Common myeloid progenitor, CD34-positive (primary cell): ENCODE results near the gene CCNK. TPM values are rescaled to one million over a fixed set of nuclear protein-coding genes. Genes with fewer than 3 reads are reported as not detected.

Source experiments
- CTCF ChIA-PET: fragments of 350-600 bp; sonication (Branson Sonifier 250); formaldehyde crosslinking; loops from one replicate; lab custom pipeline; 2021; ENCODE audit warnings: antibody characterized with exemption; lab: Charles Lee
- POLR2A ChIA-PET: fragments of 350-600 bp; sonication (Branson Sonifier 250); formaldehyde crosslinking; loops from one replicate; lab custom pipeline; 2021; ENCODE audit warnings: antibody characterized with exemption; lab: Charles Lee
- DNase-seq, 3 donors: peaks; one replicate each; pipeline versions ENCODE4 v3.0.0 to v3.0.0-alpha.2; 2013
- H3K27ac ChIP-seq, 2 experiments: 1 replicate in 1 of 2; 2 replicates in 1 of 2; pipeline ENCODE4 v1.7.0; 2013; ENCODE audit warnings: inconsistent platforms in 2 of 2, low read length in 2 of 2, mild to moderate bottlenecking in 2 of 2, low read depth in 1 of 2, moderate library complexity in 1 of 2; ENCODE audit not compliant: severe bottlenecking in 2 of 2, insufficient read depth in 1 of 2, poor library complexity in 1 of 2
- H3K27me3 ChIP-seq, 5 experiments: replicated peaks in 2 of 5; 1 replicate in 3 of 5; 2 replicates in 2 of 5; pipeline versions ENCODE4 v1.6.1 to v1.7.0; 2013; ENCODE audit warnings: low read length in 4 of 5, mild to moderate bottlenecking in 2 of 5, moderate library complexity in 2 of 5, inconsistent platforms in 1 of 5; ENCODE audit not compliant: insufficient read depth in 5 of 5, control insufficient read depth in 4 of 5
- H3K36me3 ChIP-seq, 4 experiments: 1 replicate in 2 of 4; 2 replicates in 2 of 4; pipeline versions ENCODE4 v1.6.1 to v1.7.0; 2013; ENCODE audit warnings: low read length in 3 of 4, control low read depth in 1 of 4, mild to moderate bottlenecking in 1 of 4; ENCODE audit not compliant: control insufficient read depth in 4 of 4, insufficient read depth in 4 of 4
- H3K4me1 ChIP-seq, 4 experiments: 1 replicate in 3 of 4; 2 replicates in 1 of 4; pipeline versions ENCODE4 v1.6.1 to v1.7.1; 2013; ENCODE audit warnings: low read length in 3 of 4, mild to moderate bottlenecking in 3 of 4, control low read depth in 1 of 4, inconsistent platforms in 1 of 4, moderate library complexity in 1 of 4; ENCODE audit not compliant: control insufficient read depth in 4 of 4, insufficient read depth in 4 of 4; ENCODE audit errors: control extremely low read depth in 1 of 4
- H3K4me3 ChIP-seq, 7 experiments: 1 replicate in 4 of 7; 2 replicates in 3 of 7; pipeline versions ENCODE4 v1.5.1 to v1.7.0; 2013; ENCODE audit warnings: mild to moderate bottlenecking in 7 of 7, low read length in 6 of 7, moderate library complexity in 6 of 7, inconsistent platforms in 2 of 7, low read depth in 2 of 7, control low read depth in 1 of 7; ENCODE audit not compliant: insufficient read depth in 4 of 7, control insufficient read depth in 1 of 7; ENCODE audit errors: extremely low read depth in 1 of 7
- H3K9me3 ChIP-seq, 5 experiments: 1 replicate in 4 of 5; 2 replicates in 1 of 5; pipeline versions ENCODE4 v1.6.1 to v1.7.1; 2013; ENCODE audit warnings: low read length in 4 of 5, mild to moderate bottlenecking in 2 of 5, inconsistent platforms in 1 of 5, low read depth in 1 of 5, moderate library complexity in 1 of 5; ENCODE audit not compliant: control insufficient read depth in 4 of 5, insufficient read depth in 2 of 5; ENCODE audit errors: control extremely low read depth in 1 of 5
- WGBS: methylation state at CpG from one replicate; pipeline ENCODE4 v1.1.5; 2013; ENCODE audit not compliant: insufficient coverage; 5-methylcytosine and 5-hydroxymethylcytosine counted together
- polyA plus RNA-seq: library from polyadenylated mRNA; unstranded; fragments of 120-200 nt; gene quantifications from one replicate; pipeline ENCODE4 v1.2.1, GENCODE V29; 2013

CCNK gene
- polyA plus RNA-seq = 45.1 TPM

- WGBS = under 1% methylated on average over 73 of the region's 82 CpGs
- CTCF ChIA-PET = no interaction called here
- H3K27me3 ChIP-seq = no peaks in the 10 kb centered on the region
- H3K4me1 ChIP-seq = peaks cover 11 to 41% (median 27%) of the 10 kb centered on the region in 4 experiments
- H3K27ac ChIP-seq = peak within 1 kb of the TSS; percentile 90 to 94
- H3K4me3 ChIP-seq = peak within 1 kb of the TSS; percentile 91 to 100 (median 99)
- POLR2A ChIA-PET = no interaction called here
- peak; percentile 100 for DNase-seq
- H3K9me3 ChIP-seq = no peaks in the 10 kb centered on the region
- no peaks in the 10 kb centered on the region for H3K36me3 ChIP-seq
These were observed at the start of gene CCNK for GRCh38 chr14:99480917-99481744. TSS of gene CCNK (plus strand) at chr14:99481409. CDS start at chr14:99492678, 11,269 bp downstream.

DNA sequence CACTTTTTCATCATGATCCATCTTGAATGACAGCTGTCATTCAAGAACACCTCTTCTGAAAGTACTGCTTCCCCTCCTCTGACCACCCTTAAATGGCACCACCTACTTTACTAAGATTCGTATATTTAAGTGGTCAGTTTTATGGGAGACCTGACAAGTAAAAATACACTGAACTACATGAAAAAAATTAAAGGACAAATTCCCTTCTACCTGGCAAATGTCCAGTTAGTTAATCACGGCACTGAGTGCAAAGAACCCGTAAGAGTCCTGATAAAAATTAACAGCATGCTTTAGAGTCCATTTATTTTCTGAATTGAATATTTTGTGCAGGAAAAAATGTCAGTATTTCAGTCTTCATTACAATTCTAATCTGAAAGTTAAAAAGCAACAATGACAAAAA, 49.2 kb upstream of the CCNK start:
- POLR2A ChIA-PET = no interaction called here
- Histone ChIP-seq H3K4me1 (peaks cover 0 to 11% (median 9%) of the 10 kb centered on the region in 4 experiments), H3K36me3 (peaks cover 8 to 76% (median 52%) of the 10 kb centered on the region in 4 experiments), H3K9me3 (peaks cover 0 to 20% (median 4%) of the 10 kb centered on the region in 5 experiments), H3K27ac (no peak overlapping the region), H3K4me3 (no peak overlapping the region), H3K27me3 (no peaks in the 10 kb centered on the region)
- DNase-seq = no peak
- WGBS = 100% methylated on average over 1 of the region's 3 CpGs
- CTCF ChIA-PET = no interaction called here

- POLR2A ChIA-PET = no interaction called here
- Histone ChIP-seq H3K27ac (peak overlapping the region in 1 of 2 experiments; percentile 8), H3K36me3 (peaks cover 8 to 79% (median 55%) of the 10 kb centered on the region in 4 experiments), H3K9me3 (peaks cover 0 to 20% (median 4%) of the 10 kb centered on the region in 5 experiments), H3K4me3 (no peak overlapping the region), H3K27me3 (no peaks in the 10 kb centered on the region), H3K4me1 (peaks cover 0 to 16% (median 13%) of the 10 kb centered on the region in 4 experiments)
- CTCF ChIA-PET = interaction anchor here (2.0 kb wide), 1 partner anchor 17 kb away, joined by 4 read pairs; no protein-coding TSS in a partner anchor
- no peak for DNase-seq
- WGBS = 100% methylated on average over 1 of the region's 1 CpG
These were observed 48.7 kb upstream of the CCNK start for GRCh38 chr14:99432485-99432884.

DNA sequence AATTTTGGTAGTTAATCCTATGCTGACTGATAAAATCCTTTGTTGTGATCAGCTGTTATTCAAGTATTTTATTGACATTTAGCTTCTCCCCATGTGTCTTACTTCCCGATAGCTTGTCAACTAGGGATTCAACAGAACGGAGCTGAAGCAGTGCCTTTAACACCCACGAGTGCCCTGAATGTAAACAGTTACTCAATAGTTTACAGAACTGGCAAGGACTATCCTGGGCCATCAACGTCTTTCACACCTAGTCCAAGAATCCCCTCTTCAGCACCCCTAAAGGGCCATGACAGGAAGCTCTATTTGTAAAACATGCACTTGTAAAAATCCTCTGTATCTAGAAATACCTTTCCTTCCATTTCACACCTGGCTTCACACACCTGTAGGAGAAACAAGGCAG, 45.9 kb upstream of the CCNK start:
- ChIA-PET POLR2A (no interaction called here), CTCF (interaction anchor here (1.0 kb wide), 1 partner anchor 10 kb away, joined by 3 read pairs; no protein-coding TSS in a partner anchor)
- Histone ChIP-seq H3K4me3 (no peak overlapping the region), H3K4me1 (peaks cover 0 to 16% (median 13%) of the 10 kb centered on the region in 4 experiments), H3K27ac (no peak overlapping the region), H3K27me3 (no peaks in the 10 kb centered on the region), H3K36me3 (peaks cover 15 to 68% (median 41%) of the 10 kb centered on the region in 4 experiments), H3K9me3 (peaks cover 0 to 2% (median 0%) of the 10 kb centered on the region in 5 experiments)
- WGBS = 89% methylated on average over 4 of the region's 4 CpGs
- DNase-seq = no peak

- Histone ChIP-seq H3K9me3 (no peaks in the 10 kb centered on the region), H3K27me3 (no peaks in the 10 kb centered on the region), H3K36me3 (peaks cover 15 to 68% (median 39%) of the 10 kb centered on the region in 4 experiments), H3K27ac (no peak overlapping the region), H3K4me1 (peaks cover 0 to 16% (median 13%) of the 10 kb centered on the region in 4 experiments), H3K4me3 (no peak overlapping the region)
- DNase-seq = peak in 2 of 3 donors; percentile 1 to 12
- POLR2A ChIA-PET = no interaction called here
- 65% methylated on average over 10 of the region's 14 CpGs for WGBS
- CTCF ChIA-PET = interaction anchor here (1.2 kb wide), 1 partner anchor 20 kb away, joined by 3 read pairs; no protein-coding TSS in a partner anchor
These were observed 44.7 kb upstream of the CCNK start for GRCh38 chr14:99436247-99437180.

DNA sequence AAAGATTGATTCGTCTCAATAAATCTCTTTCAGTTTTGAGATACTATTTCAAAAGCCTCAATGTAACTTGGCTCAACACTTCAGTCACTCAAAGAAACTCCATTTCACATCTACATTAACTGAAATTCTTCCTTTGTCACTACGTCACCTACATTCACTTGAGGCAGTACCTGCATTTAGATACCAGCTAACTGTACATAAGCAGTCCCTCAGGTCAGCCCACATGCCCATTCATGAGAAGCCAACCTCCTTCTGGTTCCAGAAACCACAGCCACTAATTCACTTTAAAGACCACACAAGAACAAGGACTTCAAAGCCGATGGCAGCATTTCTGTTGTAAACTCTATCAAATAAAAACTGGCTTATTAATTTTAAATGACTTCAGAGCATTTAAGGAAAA, 43.5 kb upstream of the CCNK start:
- ChIA-PET POLR2A (no interaction called here), CTCF (interaction anchor here (1.6 kb wide), 1 partner anchor 31 kb away, joined by 3 read pairs; no protein-coding TSS in a partner anchor)
- H3K4me1 ChIP-seq = peaks cover 0 to 16% (median 13%) of the 10 kb centered on the region in 4 experiments
- 97% methylated on average over 3 of the region's 3 CpGs for WGBS
- H3K27ac ChIP-seq = no peak overlapping the region
- H3K36me3 ChIP-seq = peaks cover 11 to 70% (median 43%) of the 10 kb centered on the region in 4 experiments
- H3K4me3 ChIP-seq = no peak overlapping the region
- no peaks in the 10 kb centered on the region for H3K9me3 ChIP-seq
- no peak for DNase-seq
- H3K27me3 ChIP-seq = no peaks in the 10 kb centered on the region
